Heart left ventricle (tissue), 13 donors: Measurements from ENCODE around the gene ACVR1.

Source experiments
- POLR2A ChIP-seq, 2 donors: fragments of 450-650 bp; IDR thresholded peaks; one replicate each; pipeline ENCODE4 v1.6.1; 2017; ENCODE audit warnings: antibody characterized with exemption in 2 of 2, mild to moderate bottlenecking in 2 of 2, moderate library complexity in 2 of 2
- TF ChIP-seq, protein P1 (sequence below), 12 donors: fragments of 200-600 bp; sonication (generic) in 4 of 12; IDR thresholded peaks; one replicate each; pipeline versions ENCODE4 v1.5.0 to v1.8.0; 2018 to 2022; ENCODE audit warnings: antibody characterized with exemption in 12 of 12, mild to moderate bottlenecking in 5 of 12
- donor health status: ischemic (EF 13 %, LVEDD 7.1; RV severe dilation, severe dysfunction).
- donor health status: DM: no; HTN: yes; CAD: no.
- donor health status: DM: no; HTN: no; CAD: no.
- donor health status: ischemic (EF 25% LVEDD 6.9; RV normal size, moderate dysfunction).
- donor health status: ischemic (EF 25% LVEDD 5.7; RV mildly dilated, moderate dysfunction).
- donor health status: ischemic (EF 35%, LVEDD 5.7; RV mildly dilated, moderate dysfunction).
- donor health status: nonischemic (EF 11% LVEDD 7.7; RV severe dilation, severe dysfunction).
- donor health status: DM: yes; HTN: yes; CAD: no.
- donor health status: PGD.
- donor health status: ischemic (EF 29% LVEDD 5.4; RV normal size, mild dysfunction).
- donor health status: nonischemic (EF 23%, LVEDD 6.1; RV moderate dilation, normal function).

DNA sequence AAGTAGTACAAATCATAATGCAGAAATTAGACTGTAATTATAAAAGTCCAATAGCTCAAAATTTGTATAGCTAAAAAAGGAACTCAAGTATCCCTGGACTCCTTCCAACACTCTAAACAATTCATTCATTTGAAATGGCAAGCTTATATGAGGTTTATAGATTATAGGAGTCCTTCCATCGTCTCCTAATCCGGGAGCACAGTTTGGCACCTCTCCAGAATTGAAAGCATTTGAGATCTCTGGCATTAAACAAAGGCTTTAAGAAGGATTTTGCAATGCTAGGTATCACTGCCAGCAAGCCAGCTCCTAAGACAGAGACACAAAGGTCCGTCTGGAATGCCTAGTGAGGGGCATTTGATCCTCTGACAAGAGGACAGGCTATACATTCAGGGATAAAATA is 90.9 kb downstream of the ACVR1 start:
- TF ChIP-seq, protein P1, sequence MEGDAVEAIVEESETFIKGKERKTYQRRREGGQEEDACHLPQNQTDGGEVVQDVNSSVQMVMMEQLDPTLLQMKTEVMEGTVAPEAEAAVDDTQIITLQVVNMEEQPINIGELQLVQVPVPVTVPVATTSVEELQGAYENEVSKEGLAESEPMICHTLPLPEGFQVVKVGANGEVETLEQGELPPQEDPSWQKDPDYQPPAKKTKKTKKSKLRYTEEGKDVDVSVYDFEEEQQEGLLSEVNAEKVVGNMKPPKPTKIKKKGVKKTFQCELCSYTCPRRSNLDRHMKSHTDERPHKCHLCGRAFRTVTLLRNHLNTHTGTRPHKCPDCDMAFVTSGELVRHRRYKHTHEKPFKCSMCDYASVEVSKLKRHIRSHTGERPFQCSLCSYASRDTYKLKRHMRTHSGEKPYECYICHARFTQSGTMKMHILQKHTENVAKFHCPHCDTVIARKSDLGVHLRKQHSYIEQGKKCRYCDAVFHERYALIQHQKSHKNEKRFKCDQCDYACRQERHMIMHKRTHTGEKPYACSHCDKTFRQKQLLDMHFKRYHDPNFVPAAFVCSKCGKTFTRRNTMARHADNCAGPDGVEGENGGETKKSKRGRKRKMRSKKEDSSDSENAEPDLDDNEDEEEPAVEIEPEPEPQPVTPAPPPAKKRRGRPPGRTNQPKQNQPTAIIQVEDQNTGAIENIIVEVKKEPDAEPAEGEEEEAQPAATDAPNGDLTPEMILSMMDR (IDR thresholded peaks at IDR 0.05) = no peak
- TF ChIP-seq POLR2A (IDR thresholded peaks at IDR 0.05) = no peak
